SU-DHL-6 (cell line): ENCODE data around the gene FARS2.

ENCODE experiments used
- H2AFZ ChIP-seq: fragments of 200-600 bp; sonication (generic); 2 replicates; pipeline ENCODE4 v1.6.1; 2014; ENCODE audit warnings: low read depth, mild to moderate bottlenecking, moderate library complexity, mixed read lengths, antibody characterized with exemption, low read length; ENCODE audit not compliant: severe bottlenecking
- H3F3A ChIP-seq: fragments of 200-600 bp; shearing (Covaris generic); 2 replicates; pipeline ENCODE4 v1.6.0; 2016; ENCODE audit warnings: antibody characterized with exemption, mild to moderate bottlenecking; ENCODE audit not compliant: insufficient read depth
- H3K27ac ChIP-seq: fragments of 200-600 bp; sonication (generic); 2 replicates; pipeline ENCODE4 v1.5.1; 2016; ENCODE audit warnings: low read depth, mild to moderate bottlenecking, low read length, moderate library complexity, mixed read lengths
- H3K27me3 ChIP-seq: fragments of 200-600 bp; sonication (generic), shearing (Covaris generic); 2 replicates; pipeline ENCODE4 v1.6.0; 2014; ENCODE audit warnings: mild to moderate bottlenecking, low read length
- H3K36me3 ChIP-seq: fragments of 200-600 bp; sonication (generic); 2 replicates; pipeline ENCODE4 v1.6.1; 2014; ENCODE audit warnings: mild to moderate bottlenecking, low read length, mixed read lengths
- H3K4me2 ChIP-seq: fragments of 300-600, 200-600 bp; shearing (Covaris generic), sonication (generic); 2 replicates; pipeline ENCODE4 v1.6.0; 2014; ENCODE audit warnings: low read length, low read depth, mild to moderate bottlenecking; ENCODE audit not compliant: poor library complexity, severe bottlenecking
- H3K4me3 ChIP-seq: fragments of 200-600 bp; sonication (generic); 2 replicates; pipeline ENCODE4 v1.5.1; 2014; ENCODE audit warnings: antibody characterized with exemption, low read length, mild to moderate bottlenecking, mixed read lengths; ENCODE audit not compliant: insufficient read depth, poor library complexity, severe bottlenecking
- H3K79me2 ChIP-seq: fragments of 200-600 bp; sonication (generic); 2 replicates; pipeline ENCODE4 v1.6.1; 2014; ENCODE audit warnings: mild to moderate bottlenecking, low read length, moderate library complexity; ENCODE audit not compliant: insufficient read depth
- H3K9ac ChIP-seq: fragments of 200-600 bp; sonication (generic); 2 replicates; pipeline ENCODE4 v1.7.0; 2014; ENCODE audit warnings: mild to moderate bottlenecking, low read length
- H3K9me2 ChIP-seq: fragments of 200-600 bp; sonication (generic); replicated peaks from 2 replicates; pipeline ENCODE4 v1.6.1; 2014; ENCODE audit warnings: low read length; ENCODE audit not compliant: insufficient read depth
- H3K9me3 ChIP-seq: fragments of 200-600 bp; sonication (generic); 2 replicates; pipeline ENCODE4 v1.6.1; 2014; ENCODE audit warnings: low read length, mixed read lengths; ENCODE audit not compliant: insufficient read depth
- H4K20me1 ChIP-seq: fragments of 200-600 bp; sonication (generic); 2 replicates; pipeline ENCODE4 v1.6.1; 2014; ENCODE audit warnings: low read depth, mild to moderate bottlenecking, antibody characterized with exemption, low read length, moderate library complexity, mixed read lengths
- EZH2phosphoT487 ChIP-seq: fragments of 200-600 bp; sonication (generic), shearing (Covaris generic); conservative IDR thresholded peaks from 2 replicates; pipeline ENCODE4 v1.6.1; 2018; ENCODE audit warnings: mild to moderate bottlenecking, antibody characterized with exemption, low read length, moderate library complexity, mixed read lengths
- TF ChIP-seq, protein P1 (sequence below): fragments of 200-600 bp; sonication (generic); IDR thresholded peaks from one replicate; pipeline ENCODE4 v1.5.1; 2017; ENCODE audit warnings: antibody characterized with exemption, mild to moderate bottlenecking, low read length, moderate library complexity; ENCODE audit not compliant: insufficient read depth, poor library complexity, severe bottlenecking

Gene FARS2

DNA sequence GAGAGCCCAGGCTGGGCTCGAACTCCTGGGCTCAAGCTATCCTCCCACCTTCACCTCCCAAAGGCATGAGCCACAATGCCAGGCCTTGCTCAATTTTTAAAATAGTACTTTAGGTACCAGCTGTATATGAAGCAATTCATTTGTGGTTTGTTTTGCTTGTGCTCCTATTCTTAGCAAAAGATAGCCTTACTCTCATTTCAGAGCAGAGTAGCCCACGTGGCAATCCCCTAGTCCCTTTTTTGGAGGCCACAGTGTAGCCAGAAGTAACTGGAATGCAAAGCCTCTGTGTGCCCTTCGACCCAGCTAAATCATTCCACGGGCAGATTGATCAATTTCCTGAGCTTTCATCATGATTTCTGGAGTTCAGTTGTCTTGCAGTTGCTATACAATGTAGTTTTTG is 373.2 kb downstream of the FARS2 start:
- Histone ChIP-seq H3K27ac (no peak overlapping the region), H3K9me2 (no peaks in the 10 kb centered on the region), H3K4me2 (no peak overlapping the region), H3K36me3 (no peaks in the 10 kb centered on the region), H3F3A (no peaks in the 10 kb centered on the region), H3K27me3 (no peaks in the 10 kb centered on the region), H2AFZ (no peak overlapping the region), H3K79me2 (no peaks in the 10 kb centered on the region), H4K20me1 (no peaks in the 10 kb centered on the region), H3K9ac (no peak overlapping the region), H3K4me3 (no peak overlapping the region), H3K9me3 (no peaks in the 10 kb centered on the region)
- TF ChIP-seq, protein P1, sequence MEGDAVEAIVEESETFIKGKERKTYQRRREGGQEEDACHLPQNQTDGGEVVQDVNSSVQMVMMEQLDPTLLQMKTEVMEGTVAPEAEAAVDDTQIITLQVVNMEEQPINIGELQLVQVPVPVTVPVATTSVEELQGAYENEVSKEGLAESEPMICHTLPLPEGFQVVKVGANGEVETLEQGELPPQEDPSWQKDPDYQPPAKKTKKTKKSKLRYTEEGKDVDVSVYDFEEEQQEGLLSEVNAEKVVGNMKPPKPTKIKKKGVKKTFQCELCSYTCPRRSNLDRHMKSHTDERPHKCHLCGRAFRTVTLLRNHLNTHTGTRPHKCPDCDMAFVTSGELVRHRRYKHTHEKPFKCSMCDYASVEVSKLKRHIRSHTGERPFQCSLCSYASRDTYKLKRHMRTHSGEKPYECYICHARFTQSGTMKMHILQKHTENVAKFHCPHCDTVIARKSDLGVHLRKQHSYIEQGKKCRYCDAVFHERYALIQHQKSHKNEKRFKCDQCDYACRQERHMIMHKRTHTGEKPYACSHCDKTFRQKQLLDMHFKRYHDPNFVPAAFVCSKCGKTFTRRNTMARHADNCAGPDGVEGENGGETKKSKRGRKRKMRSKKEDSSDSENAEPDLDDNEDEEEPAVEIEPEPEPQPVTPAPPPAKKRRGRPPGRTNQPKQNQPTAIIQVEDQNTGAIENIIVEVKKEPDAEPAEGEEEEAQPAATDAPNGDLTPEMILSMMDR: no peak
- TF ChIP-seq EZH2phosphoT487: no peak

DNA sequence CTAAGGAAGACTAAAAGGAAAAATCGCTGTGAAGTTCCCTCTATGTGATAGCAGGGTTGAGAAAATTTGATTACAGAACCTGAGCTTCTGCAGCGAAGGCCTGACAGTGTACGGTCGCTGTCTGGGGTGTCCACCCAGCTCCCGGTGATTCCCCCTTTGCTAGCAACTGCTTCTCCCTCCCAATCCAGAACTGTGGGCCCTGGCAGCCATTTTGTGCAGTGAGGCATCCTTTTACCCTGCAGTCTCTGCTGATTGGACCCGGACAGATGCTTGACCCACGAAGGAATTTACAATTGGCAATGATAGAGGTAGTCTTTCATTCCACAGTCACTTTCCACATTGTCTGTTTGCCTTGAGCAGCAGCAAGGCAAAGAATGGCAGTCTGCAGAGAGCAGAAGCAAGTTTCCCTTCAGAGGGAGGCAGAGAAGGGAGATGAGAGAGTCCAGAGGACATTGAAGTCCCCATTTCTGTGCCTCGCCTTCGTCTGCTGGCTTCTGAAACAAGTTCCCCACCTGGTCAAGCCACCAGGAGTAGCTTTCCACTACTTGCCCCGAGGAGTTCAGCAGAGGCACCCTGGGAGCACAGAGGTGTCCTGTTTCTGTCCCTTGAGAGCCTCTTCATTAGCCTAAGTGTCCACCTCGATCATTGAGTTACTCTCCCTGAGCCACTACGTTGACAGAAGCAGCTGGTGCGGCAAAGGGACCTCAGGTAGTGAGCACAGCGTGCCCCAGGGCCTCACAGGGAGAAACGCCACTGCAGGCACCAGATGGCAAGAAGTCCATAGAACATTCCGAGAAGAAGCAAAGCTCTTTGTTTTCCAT is 375.1 kb downstream of the FARS2 start:
- H3K9ac ChIP-seq: no peak overlapping the region
- TF ChIP-seq EZH2phosphoT487: no peak
- TF ChIP-seq, protein P1: no peak
- H3K27ac ChIP-seq: no peak overlapping the region
- H3F3A ChIP-seq: no peaks in the 10 kb centered on the region
- no peak overlapping the region for H3K4me2 ChIP-seq
- H3K27me3 ChIP-seq: no peaks in the 10 kb centered on the region
- H3K4me3 ChIP-seq: no peak overlapping the region
- H3K9me2 ChIP-seq: no peaks in the 10 kb centered on the region
- H3K9me3 ChIP-seq: peaks cover 5% of the 10 kb centered on the region; the same call in 1 of the 2 replicates
- no peaks in the 10 kb centered on the region for H3K79me2 ChIP-seq
- no peak overlapping the region for H2AFZ ChIP-seq
- no peaks in the 10 kb centered on the region for H4K20me1 ChIP-seq
- H3K36me3 ChIP-seq: no peaks in the 10 kb centered on the region

DNA sequence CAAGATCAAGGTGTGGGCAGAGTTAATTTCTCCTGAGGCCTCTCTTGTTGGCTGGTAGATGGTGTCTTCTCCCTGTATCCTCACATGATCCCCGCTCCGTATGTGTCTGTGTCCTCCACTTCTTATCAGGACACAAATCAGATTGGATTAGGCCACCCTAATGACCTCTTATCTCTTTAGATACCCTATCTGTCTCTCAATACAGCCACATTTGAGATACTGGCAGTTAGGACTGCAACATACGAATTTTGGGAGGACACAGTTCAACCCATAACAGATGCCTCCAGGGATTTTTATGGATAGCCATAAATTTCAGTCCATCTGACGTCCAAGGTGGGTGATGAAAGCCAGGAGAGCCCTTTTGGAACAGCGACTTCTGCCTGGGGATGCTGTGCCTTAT is 376.4 kb downstream of the FARS2 start:
- TF ChIP-seq, protein P1: no peak
- TF ChIP-seq EZH2phosphoT487: no peak
- Histone ChIP-seq H3K36me3 (no peaks in the 10 kb centered on the region), H2AFZ (no peak overlapping the region), H3K9me3 (peaks cover 5% of the 10 kb centered on the region; the same call in 1 of the 2 replicates), H3K27ac (no peak overlapping the region), H3K4me3 (no peak overlapping the region), H4K20me1 (no peaks in the 10 kb centered on the region), H3F3A (no peaks in the 10 kb centered on the region), H3K27me3 (no peaks in the 10 kb centered on the region), H3K4me2 (no peak overlapping the region), H3K9ac (no peak overlapping the region), H3K79me2 (no peaks in the 10 kb centered on the region), H3K9me2 (no peaks in the 10 kb centered on the region)
